ES-I3 (cell line): ENCODE measurements around the gene FN1.
A peak's percentile ranks its signal among the peaks of the same experiment; 100 is the strongest.

Experiments
- H3K36me3 ChIP-seq: 2 replicates; pipeline ENCODE4 v1.6.1; 2013; ENCODE audit warnings: mild to moderate bottlenecking, low read length, control low read depth, moderate library complexity; ENCODE audit not compliant: insufficient read depth
- H3K4me1 ChIP-seq: 2 replicates; pipeline ENCODE4 v1.6.1; 2013; ENCODE audit warnings: mild to moderate bottlenecking, control low read depth, low read length; ENCODE audit not compliant: insufficient read depth
- H3K9ac ChIP-seq: 2 replicates; pipeline ENCODE4 v1.6.1; 2013; ENCODE audit warnings: low read depth, mild to moderate bottlenecking, low read length, moderate library complexity
- H3K9me3 ChIP-seq: 2 replicates; pipeline ENCODE4 v1.6.1; 2013; ENCODE audit warnings: mild to moderate bottlenecking, low read length, moderate library complexity; ENCODE audit not compliant: control insufficient read depth, insufficient read depth

FN1 gene

GRCh38 chr2:215452725-215453124 lies 16.9 kb upstream of the FN1 start:
- peaks cover 5% of the 10 kb centered on the region; the same call in 1 of the 2 replicates for H3K4me1 ChIP-seq
- H3K9ac ChIP-seq, result no peak overlapping the region
- no peaks in the 10 kb centered on the region for H3K9me3 ChIP-seq
- H3K36me3 ChIP-seq, result no peaks in the 10 kb centered on the region

- Histone ChIP-seq H3K36me3 (no peaks in the 10 kb centered on the region), H3K9ac (no peak overlapping the region), H3K4me1 (peaks cover 5% of the 10 kb centered on the region; the same call in 1 of the 2 replicates), H3K9me3 (no peaks in the 10 kb centered on the region)
Observed at GRCh38 chr2:215451012-215451756, 15.3 kb upstream of the FN1 start.

GRCh38 chr2:215450188-215451011 lies 14.5 kb upstream of the FN1 start:
- no peaks in the 10 kb centered on the region for H3K36me3 ChIP-seq
- H3K4me1 ChIP-seq, result peaks cover 5% of the 10 kb centered on the region; the same call in 1 of the 2 replicates
- H3K9ac ChIP-seq, result no peak overlapping the region
- H3K9me3 ChIP-seq, result no peaks in the 10 kb centered on the region

- H3K9me3 ChIP-seq, result no peaks in the 10 kb centered on the region
- no peaks in the 10 kb centered on the region for H3K4me1 ChIP-seq
- no peaks in the 10 kb centered on the region for H3K36me3 ChIP-seq
- no peak overlapping the region for H3K9ac ChIP-seq
Observed at GRCh38 chr2:215447673-215448081, 11.8 kb upstream of the FN1 start.

- H3K9me3 ChIP-seq, result no peaks in the 10 kb centered on the region
- H3K36me3 ChIP-seq, result no peaks in the 10 kb centered on the region
- H3K9ac ChIP-seq, result no peak overlapping the region
- H3K4me1 ChIP-seq, result no peaks in the 10 kb centered on the region
Observed at GRCh38 chr2:215447056-215447455, 11.2 kb upstream of the FN1 start.

- Histone ChIP-seq H3K9ac (no peak overlapping the region), H3K36me3 (no peaks in the 10 kb centered on the region), H3K9me3 (no peaks in the 10 kb centered on the region), H3K4me1 (peaks cover 6% of the 10 kb centered on the region; the same call in 1 of the 2 replicates)
Observed at GRCh38 chr2:215442401-215442787, 6.5 kb upstream of the FN1 start.

- Histone ChIP-seq H3K9me3 (no peaks in the 10 kb centered on the region), H3K4me1 (peaks cover 6% of the 10 kb centered on the region; the same call in 1 of the 2 replicates), H3K36me3 (no peaks in the 10 kb centered on the region), H3K9ac (no peak overlapping the region)
Observed at GRCh38 chr2:215441560-215442400, 5.9 kb upstream of the FN1 start.

- Histone ChIP-seq H3K4me1 (peaks cover 6% of the 10 kb centered on the region; the same call in 1 of the 2 replicates), H3K9me3 (no peaks in the 10 kb centered on the region), H3K9ac (no peak overlapping the region), H3K36me3 (no peaks in the 10 kb centered on the region)
Observed at GRCh38 chr2:215439980-215440512, 4.2 kb upstream of the FN1 start.

- Histone ChIP-seq H3K4me1 (peaks cover 9% of the 10 kb centered on the region; the same call in 1 of the 2 replicates), H3K9me3 (no peaks in the 10 kb centered on the region), H3K36me3 (no peaks in the 10 kb centered on the region), H3K9ac (no peak overlapping the region)
Observed at GRCh38 chr2:215439404-215439803, 3.5 kb upstream of the FN1 start.

- Histone ChIP-seq H3K36me3 (no peaks in the 10 kb centered on the region), H3K9ac (no peak overlapping the region), H3K4me1 (peaks cover 9% of the 10 kb centered on the region; the same call in 1 of the 2 replicates), H3K9me3 (no peaks in the 10 kb centered on the region)
Observed at GRCh38 chr2:215437614-215438013, 1.7 kb upstream of the FN1 start.

- Histone ChIP-seq H3K36me3 (no peaks in the 10 kb centered on the region), H3K9ac (peak overlapping the region; percentile 92), H3K4me1 (peaks cover 9% of the 10 kb centered on the region; the same call in 1 of the 2 replicates), H3K9me3 (no peaks in the 10 kb centered on the region)
Observed at GRCh38 chr2:215436705-215437565, 1.1 kb upstream of the FN1 start.

GRCh38 chr2:215435280-215435869 lies 493 bp downstream of the FN1 start:
- Histone ChIP-seq H3K9ac (peak overlapping the region; percentile 73), H3K4me1 (peaks cover 9% of the 10 kb centered on the region; the same call in 1 of the 2 replicates), H3K9me3 (no peaks in the 10 kb centered on the region), H3K36me3 (0 out of 2 replicates have a peak, but pooled peaks cover 2% of the 10 kb centered on the region)
